Measurements from ENCODE around the gene TLE6.
"Not testable (repeated sequence)": the region's sequence is repeated elsewhere in the genome, so short reads cannot be mapped to it uniquely, and the experiment has no call there.

TLE6 gene

GRCh38 chr19:2977001-2977745 lies at the start of gene TLE6:
Gene TLE6 (plus strand): TSS chr19:2977564. CDS start chr19:2978234, 670 bp downstream.
- peak; percentile 92 to 93 for DNase-seq

- no peak for DNase-seq
Observed at GRCh38 chr19:2933490-2933910, 43.9 kb upstream of the TLE6 start.

- DNase-seq, result not testable (repeated sequence)
Observed at GRCh38 chr19:2935863-2936262, 41.5 kb upstream of the TLE6 start.

GRCh38 chr19:2942928-2943640 lies 34.3 kb upstream of the TLE6 start:
- no peak for DNase-seq

- DNase-seq, result no peak
Observed at GRCh38 chr19:2944403-2944774, 33.0 kb upstream of the TLE6 start.

- DNase-seq, result peak; percentile 98 to 100
Observed at GRCh38 chr19:2944775-2945574, 32.4 kb upstream of the TLE6 start, which contains the start of gene ZNF77. Gene ZNF77 (minus strand): TSS chr19:2944971. CDS start chr19:2944840, 131 bp downstream.

- DNase-seq, result no peak
Observed at GRCh38 chr19:2945575-2946184, 31.7 kb upstream of the TLE6 start.

- peak in 1 of 2 donors; percentile 18 for DNase-seq
Observed at GRCh38 chr19:2949939-2950285, 27.5 kb upstream of the TLE6 start.

GRCh38 chr19:2950286-2951124 lies 26.9 kb upstream of the TLE6 start:
- DNase-seq, result peak; percentile 99 to 100

- no peak for DNase-seq
Observed at GRCh38 chr19:2952953-2953481, 24.3 kb upstream of the TLE6 start.

- DNase-seq, result no peak
Observed at GRCh38 chr19:2957160-2957559, 20.2 kb upstream of the TLE6 start.

- no peak for DNase-seq
Observed at GRCh38 chr19:2960120-2960519, 17.2 kb upstream of the TLE6 start.

GRCh38 chr19:2962018-2962670 lies 15.2 kb upstream of the TLE6 start:
- DNase-seq, result peak; percentile 48 to 96

- no peak for DNase-seq
Observed at GRCh38 chr19:2963122-2963521, 14.2 kb upstream of the TLE6 start.

- not testable (repeated sequence) for DNase-seq
Observed at GRCh38 chr19:2963631-2964030, 13.7 kb upstream of the TLE6 start.

GRCh38 chr19:2964874-2965273 lies 12.5 kb upstream of the TLE6 start:
- DNase-seq, result no peak

GRCh38 chr19:2967972-2968371 lies 9.4 kb upstream of the TLE6 start:
- DNase-seq, result no peak

- DNase-seq, result no peak
Observed at GRCh38 chr19:2969104-2969504, 8.3 kb upstream of the TLE6 start.

- no peak for DNase-seq
Observed at GRCh38 chr19:2970201-2970835, 7.0 kb upstream of the TLE6 start.

- DNase-seq, result no peak
Observed at GRCh38 chr19:2973229-2973628, 4.1 kb upstream of the TLE6 start.
